Liver (tissue), 3 donors: ENCODE results near the gene HOPX.

Experiments used
- SP1 ChIP-seq: IDR thresholded peaks from 2 replicates; pipeline ENCODE4 v1.6.1; 2018; ENCODE audit warnings: antibody characterized with exemption, mild to moderate bottlenecking
- YY1 ChIP-seq: IDR thresholded peaks from 2 replicates; pipeline ENCODE4 v1.6.1; 2016; ENCODE audit warnings: antibody characterized with exemption, mild to moderate bottlenecking
- TF ChIP-seq, protein P1 (sequence below): fragments of 150-350 bp; IDR thresholded peaks from 2 replicates; pipeline ENCODE4 v1.5.1; 2017; ENCODE audit warnings: improper control_type of control experiment, low read depth, low read length; ENCODE audit not compliant: missing input control
- donor health status: healthy.
- donor health status: healthy.

DNA sequence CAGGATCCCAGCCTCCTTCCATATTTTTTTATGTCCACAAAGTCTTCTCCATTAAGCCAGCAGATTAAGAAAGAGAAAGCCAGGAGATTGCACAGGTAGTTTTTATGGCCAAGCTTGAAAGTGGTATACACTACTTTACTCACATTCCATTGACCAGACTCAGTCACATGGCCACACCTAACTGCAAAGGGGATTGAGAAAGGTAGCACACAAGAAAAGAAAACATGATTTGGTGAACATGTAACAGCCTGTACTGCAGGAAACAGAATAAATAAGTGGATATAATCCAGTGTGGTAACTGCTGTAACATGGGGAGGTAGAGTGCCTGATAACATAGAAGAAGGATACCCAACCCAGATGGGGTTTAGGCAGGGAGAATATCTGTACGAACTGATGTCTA is 43.9 kb downstream of the HOPX start:
- TF ChIP-seq, protein P1, sequence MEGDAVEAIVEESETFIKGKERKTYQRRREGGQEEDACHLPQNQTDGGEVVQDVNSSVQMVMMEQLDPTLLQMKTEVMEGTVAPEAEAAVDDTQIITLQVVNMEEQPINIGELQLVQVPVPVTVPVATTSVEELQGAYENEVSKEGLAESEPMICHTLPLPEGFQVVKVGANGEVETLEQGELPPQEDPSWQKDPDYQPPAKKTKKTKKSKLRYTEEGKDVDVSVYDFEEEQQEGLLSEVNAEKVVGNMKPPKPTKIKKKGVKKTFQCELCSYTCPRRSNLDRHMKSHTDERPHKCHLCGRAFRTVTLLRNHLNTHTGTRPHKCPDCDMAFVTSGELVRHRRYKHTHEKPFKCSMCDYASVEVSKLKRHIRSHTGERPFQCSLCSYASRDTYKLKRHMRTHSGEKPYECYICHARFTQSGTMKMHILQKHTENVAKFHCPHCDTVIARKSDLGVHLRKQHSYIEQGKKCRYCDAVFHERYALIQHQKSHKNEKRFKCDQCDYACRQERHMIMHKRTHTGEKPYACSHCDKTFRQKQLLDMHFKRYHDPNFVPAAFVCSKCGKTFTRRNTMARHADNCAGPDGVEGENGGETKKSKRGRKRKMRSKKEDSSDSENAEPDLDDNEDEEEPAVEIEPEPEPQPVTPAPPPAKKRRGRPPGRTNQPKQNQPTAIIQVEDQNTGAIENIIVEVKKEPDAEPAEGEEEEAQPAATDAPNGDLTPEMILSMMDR, result no peak
- TF ChIP-seq SP1 (no peak), YY1 (no peak)
